ENCODE data around the gene SOX6. TPM values are rescaled to one million over a fixed set of nuclear protein-coding genes. Genes with fewer than 3 reads are reported as not detected.

SOX6 gene
- total and polyA plus RNA-seq, 2 of the 13 experiments (the other 11 are each of a cell fraction or from before 2014, with no cell fraction given), result 2.6 to 11.2 TPM

GRCh38 chr11:16357775-16358174 is 1.4 kb upstream of the SOX6 start (continued):
- TF ChIP-seq MXD1 (CRISPR knock-in tag; IDR thresholded peaks at IDR 0.05) (no peak), ZFX (CRISPR knock-in tag; IDR thresholded peaks at IDR 0.05; ENCODE audit: low read depth) (no peak), SOX13 (IDR thresholded peaks at IDR 0.05) (no peak), SOX13 (CRISPR knock-in tag; conservative IDR thresholded peaks at IDR 0.05 in 1 of 2, IDR thresholded peaks at IDR 0.05 in 1 of 2) (peak in 1 of 2 experiments; percentile 6; a peak in 1 of 4 replicates), SOX5 (CRISPR knock-in tag; IDR thresholded peaks at IDR 0.05; ENCODE audit: borderline replicate concordance) (peak; percentile 23; the same call in 1 of the 2 replicates), GATAD2A (CRISPR knock-in tag; IDR thresholded peaks at IDR 0.05) (0 out of 2 replicates have a peak, but pooled peaks have one; percentile 10), FOXA1 (IDR thresholded peaks at IDR 0.05) (no peak), FOXA1 (CRISPR knock-in tag; IDR thresholded peaks at IDR 0.05) (peak; percentile 65), ASH2L (IDR thresholded peaks at IDR 0.05; ENCODE audit: insufficient read length, low read depth, low read length) (no peak), FOXA3 (CRISPR knock-in tag; IDR thresholded peaks at IDR 0.05) (0 out of 2 replicates have a peak, but pooled peaks have one; percentile 10)
- TF ChIP-seq, protein P1, sequence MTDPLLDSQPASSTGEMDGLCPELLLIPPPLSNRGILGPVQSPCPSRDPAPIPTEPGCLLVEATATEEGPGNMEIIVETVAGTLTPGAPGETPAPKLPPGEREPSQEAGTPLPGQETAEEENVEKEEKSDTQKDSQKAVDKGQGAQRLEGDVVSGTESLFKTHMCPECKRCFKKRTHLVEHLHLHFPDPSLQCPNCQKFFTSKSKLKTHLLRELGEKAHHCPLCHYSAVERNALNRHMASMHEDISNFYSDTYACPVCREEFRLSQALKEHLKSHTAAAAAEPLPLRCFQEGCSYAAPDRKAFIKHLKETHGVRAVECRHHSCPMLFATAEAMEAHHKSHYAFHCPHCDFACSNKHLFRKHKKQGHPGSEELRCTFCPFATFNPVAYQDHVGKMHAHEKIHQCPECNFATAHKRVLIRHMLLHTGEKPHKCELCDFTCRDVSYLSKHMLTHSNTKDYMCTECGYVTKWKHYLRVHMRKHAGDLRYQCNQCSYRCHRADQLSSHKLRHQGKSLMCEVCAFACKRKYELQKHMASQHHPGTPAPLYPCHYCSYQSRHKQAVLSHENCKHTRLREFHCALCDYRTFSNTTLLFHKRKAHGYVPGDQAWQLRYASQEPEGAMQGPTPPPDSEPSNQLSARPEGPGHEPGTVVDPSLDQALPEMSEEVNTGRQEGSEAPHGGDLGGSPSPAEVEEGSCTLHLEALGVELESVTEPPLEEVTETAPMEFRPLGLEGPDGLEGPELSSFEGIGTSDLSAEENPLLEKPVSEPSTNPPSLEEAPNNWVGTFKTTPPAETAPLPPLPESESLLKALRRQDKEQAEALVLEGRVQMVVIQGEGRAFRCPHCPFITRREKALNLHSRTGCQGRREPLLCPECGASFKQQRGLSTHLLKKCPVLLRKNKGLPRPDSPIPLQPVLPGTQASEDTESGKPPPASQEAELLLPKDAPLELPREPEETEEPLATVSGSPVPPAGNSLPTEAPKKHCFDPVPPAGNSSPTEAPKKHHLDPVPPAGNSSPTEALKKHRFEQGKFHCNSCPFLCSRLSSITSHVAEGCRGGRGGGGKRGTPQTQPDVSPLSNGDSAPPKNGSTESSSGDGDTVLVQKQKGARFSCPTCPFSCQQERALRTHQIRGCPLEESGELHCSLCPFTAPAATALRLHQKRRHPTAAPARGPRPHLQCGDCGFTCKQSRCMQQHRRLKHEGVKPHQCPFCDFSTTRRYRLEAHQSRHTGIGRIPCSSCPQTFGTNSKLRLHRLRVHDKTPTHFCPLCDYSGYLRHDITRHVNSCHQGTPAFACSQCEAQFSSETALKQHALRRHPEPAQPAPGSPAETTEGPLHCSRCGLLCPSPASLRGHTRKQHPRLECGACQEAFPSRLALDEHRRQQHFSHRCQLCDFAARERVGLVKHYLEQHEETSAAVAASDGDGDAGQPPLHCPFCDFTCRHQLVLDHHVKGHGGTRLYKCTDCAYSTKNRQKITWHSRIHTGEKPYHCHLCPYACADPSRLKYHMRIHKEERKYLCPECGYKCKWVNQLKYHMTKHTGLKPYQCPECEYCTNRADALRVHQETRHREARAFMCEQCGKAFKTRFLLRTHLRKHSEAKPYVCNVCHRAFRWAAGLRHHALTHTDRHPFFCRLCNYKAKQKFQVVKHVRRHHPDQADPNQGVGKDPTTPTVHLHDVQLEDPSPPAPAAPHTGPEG (CRISPR knock-in tag; IDR thresholded peaks at IDR 0.05), result no peak
